GM19455 (cell line): Measurements from ENCODE around the gene STK10.
A peak's percentile ranks its signal among the peaks of the same experiment; 100 is the strongest.

ENCODE experiments used
- ATAC-seq: cut with Tn5 transposase; IDR thresholded peaks from one replicate; pipeline ENCODE4 v1.9.1; 2021; ENCODE audit not compliant: unreplicated experiment

The STK10 gene

DNA sequence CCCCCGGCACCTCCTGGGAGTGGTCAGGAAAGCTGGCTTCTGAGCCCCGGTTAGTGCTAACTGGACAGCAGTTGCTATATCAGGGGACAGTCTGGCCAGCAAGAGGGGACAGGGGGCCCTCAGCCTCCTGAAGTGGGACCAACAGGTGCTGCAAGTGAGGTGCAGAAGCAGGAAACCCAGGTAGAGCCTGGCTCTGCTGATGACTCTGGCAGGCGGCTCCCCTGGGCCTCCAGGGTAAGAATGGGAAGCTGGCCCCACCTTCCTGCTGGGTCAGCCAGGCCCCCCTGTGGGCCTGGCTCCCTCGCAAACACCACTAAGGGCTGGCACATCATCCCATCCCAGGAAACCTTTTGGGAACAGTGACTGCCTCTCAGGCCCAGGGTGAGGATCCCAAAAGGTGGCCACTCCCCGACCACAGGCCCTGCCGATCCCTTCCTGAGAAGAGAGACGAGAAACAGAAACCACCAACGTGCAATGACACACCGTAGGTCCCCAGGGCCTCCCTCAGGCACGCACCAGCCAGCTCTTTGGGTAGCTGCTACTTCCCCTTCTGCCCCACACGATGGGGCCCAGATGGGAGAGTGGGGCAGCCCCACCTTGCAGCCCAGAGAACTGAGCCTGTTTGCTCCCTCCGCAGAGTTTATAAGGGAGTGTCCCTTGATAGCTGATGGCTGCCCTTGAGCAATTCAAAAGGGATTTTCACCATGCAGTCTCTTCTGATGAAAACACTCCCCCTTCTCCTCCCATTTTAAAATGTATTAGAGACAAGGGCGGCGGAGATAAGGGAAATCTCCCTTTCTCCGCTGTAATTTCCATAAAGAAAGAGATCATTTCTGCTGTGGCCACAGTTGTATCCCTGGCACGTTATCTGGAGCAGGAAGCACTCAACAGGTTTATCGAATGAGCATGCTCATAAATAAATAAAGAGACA is 76.8 kb downstream of the STK10 start:
- peak; percentile 57 for ATAC-seq

- no peak for ATAC-seq
Measured at GRCh38 chr5:172110260-172110815, 77.7 kb downstream of the STK10 start.

- ATAC-seq: no peak
Measured at GRCh38 chr5:172109749-172110148, 78.3 kb downstream of the STK10 start.

- no peak for ATAC-seq
Measured at GRCh38 chr5:172107571-172107970, 80.5 kb downstream of the STK10 start.

DNA sequence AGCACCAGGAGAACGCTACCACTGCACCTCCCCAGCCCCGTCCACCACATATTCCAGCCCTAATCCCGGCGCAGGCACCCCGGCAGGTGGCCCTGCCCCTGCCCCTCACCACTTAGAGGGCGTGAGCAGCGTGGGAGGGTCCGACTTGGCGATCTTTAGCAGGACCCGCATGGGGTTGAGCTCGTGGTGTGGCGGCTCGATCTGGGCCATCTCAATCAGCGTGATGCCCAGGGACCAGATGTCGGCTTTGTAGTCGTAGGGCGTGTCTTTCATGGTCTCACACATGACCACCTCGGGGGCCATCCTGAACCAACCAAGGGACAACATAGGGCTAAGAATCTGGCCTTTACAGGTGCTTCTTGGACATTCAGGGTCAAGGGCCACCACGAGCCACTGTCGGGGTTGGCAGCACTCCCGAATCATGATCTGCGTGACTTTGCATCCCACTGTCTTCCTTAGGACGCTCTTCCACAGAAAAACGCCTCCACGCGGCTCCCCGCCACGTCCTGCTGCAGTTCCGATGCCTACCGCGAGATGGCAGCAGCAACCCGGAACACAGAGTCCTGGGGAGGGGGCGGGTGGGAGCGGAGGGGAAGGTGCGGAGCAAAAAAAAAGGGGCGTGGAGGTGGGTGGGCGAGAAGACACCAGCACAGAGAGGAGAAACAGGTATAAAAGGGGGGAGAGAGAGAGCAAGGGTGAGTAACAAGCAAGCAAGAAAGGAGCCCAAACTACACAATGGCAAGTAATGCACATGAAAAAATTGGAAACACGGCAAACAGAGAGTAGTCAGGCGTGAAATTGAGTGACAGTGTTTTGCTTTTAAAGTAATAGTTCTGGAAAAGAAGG is 81.3 kb downstream of the STK10 start:
- no peak for ATAC-seq

DNA sequence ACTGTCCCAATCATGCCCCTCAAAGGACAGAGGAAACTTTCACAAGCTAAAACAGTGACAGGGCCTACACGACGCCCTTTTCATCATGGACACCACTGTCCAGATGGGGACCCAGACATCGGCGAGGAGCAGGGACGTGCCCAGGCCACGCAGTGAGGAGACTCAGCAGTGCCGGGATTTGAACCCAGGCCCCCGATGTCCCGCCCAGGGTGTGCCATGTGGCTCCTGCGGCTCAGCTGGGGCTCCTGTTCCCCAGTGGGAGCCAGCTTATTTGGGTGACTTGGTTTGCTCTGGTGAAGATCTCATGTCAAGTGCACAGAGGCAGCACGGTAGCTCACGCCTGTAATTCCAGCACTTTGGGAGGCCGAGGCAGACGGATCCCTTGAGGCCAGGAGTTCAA is 82.2 kb downstream of the STK10 start:
- ATAC-seq: no peak

- no peak for ATAC-seq
Measured at GRCh38 chr5:172104801-172105701, 83.0 kb downstream of the STK10 start.

DNA sequence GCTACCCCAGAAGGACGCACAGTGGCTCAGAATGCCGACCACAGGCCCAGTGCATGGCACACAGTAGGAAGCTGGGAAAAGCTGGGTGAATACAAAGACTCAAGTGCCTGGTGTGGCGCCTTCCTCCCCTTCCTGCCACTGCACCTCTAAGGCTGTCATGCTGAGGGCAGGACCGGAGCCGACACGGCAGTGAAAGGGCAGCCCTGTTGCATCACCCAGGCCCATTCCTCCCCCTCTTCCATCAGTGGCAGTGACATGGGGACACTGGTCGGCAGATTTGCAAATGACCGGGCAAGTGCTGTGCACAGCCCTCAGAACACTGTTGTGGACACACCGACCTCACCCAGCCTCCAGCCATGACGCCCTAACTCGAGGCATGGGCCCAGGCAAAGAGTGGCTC is 84.0 kb downstream of the STK10 start:
- no peak for ATAC-seq

- no peak for ATAC-seq
Measured at GRCh38 chr5:172102913-172103626, 85.0 kb downstream of the STK10 start.

DNA sequence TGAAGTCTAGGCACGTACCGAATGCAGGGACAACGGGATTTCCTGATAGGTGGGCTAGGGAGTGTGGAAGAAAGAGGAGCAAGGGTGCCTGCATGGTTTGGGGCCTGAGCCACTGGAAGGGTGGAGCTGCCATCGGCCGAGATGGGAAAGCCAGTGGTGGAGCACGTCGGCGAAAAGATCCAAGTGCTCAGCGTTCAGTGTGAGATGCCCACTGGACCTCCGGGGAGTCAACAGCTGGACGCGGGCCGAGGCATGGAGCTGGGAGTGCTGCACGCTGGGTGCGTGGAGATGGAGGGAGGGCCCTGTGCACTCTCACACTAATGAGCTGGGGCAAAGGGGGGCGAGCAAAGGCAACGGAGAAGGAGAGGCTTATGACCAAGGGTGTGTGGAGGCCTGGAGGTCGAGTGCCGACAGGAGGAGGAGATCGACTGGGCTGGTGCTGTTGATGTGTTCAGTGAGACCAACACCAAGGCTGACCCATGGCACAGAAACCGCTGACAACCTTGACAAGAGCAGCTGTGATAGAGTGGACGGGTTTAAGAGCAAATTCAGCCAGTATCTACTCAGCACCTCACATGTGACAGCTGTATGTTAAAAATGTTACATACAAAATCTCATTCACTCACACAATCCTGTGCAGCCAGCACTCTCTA is 85.7 kb downstream of the STK10 start:
- no peak for ATAC-seq

GRCh38 chr5:172101547-172102217 is 86.3 kb downstream of the STK10 start:
- ATAC-seq: no peak

- ATAC-seq: no peak
Measured at GRCh38 chr5:172098883-172099282, 89.1 kb downstream of the STK10 start.

- ATAC-seq: no peak
Measured at GRCh38 chr5:172098046-172098445, 90.0 kb downstream of the STK10 start.

DNA sequence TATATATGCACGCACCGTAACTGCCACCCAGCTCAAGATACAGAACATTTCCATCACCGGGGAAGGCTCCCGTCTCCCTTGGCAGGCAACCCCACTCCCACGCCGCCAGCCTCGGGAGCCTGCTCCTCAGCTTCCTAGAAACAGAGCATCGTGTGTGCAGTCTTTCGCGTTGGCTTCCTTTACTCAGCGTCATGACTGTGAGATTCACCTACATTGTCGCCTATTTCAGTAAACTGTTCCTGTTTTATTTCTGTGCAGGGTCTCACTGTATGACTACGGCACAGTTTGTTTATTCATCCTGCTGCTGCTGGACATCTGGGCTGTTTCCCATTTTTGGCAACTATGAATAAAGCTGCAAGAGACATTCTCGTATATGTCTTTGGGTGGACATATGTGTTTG is 90.7 kb downstream of the STK10 start:
- no peak for ATAC-seq

- no peak for ATAC-seq
Measured at GRCh38 chr5:172096207-172096940, 91.7 kb downstream of the STK10 start.

GRCh38 chr5:172095368-172096206 is 92.4 kb downstream of the STK10 start:
- ATAC-seq: no peak

DNA sequence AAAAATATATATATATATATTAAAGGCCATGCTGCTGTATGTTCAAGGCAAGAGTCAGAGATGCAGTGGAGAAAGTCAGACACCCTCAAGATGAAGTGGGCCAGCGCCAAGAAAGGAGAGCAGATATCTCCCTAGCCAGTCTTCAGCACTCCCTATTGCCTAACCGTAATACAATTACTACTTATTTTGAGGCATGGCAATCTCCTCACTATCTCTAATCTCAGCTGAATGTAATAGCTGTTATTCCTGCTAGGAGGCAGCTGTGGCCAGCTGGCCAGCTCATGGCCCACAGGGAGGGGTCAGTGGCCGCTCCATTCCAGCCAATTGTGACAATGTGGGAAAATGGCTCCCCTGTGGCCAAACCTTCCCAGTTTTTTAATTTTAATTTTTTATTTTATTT is 94.1 kb downstream of the STK10 start:
- ATAC-seq: no peak
